MM.1S (cell line): ENCODE results near the gene LIME1.

Source experiments
- DNase-seq: peaks from one replicate; pipeline ENCODE4 v3.0.0-alpha.2; 2015
- H2AFZ ChIP-seq: fragments of 300-600 bp; sonication (generic); 2 replicates; pipeline ENCODE4 v1.6.0; 2016; ENCODE audit warnings: antibody characterized with exemption, low read length
- H3F3A ChIP-seq: fragments of 300-600 bp; sonication (generic); 2 replicates; pipeline ENCODE4 v1.6.1; 2016; ENCODE audit warnings: mild to moderate bottlenecking, antibody characterized with exemption, low read length, moderate library complexity, mixed read lengths; ENCODE audit not compliant: insufficient read depth
- H3K27ac ChIP-seq: fragments of 300-600 bp; sonication (generic); 2 replicates; pipeline ENCODE4 v1.5.1; 2016; ENCODE audit warnings: mild to moderate bottlenecking, low read length
- H3K27me3 ChIP-seq: fragments of 300-600 bp; sonication (generic); replicated peaks from 2 replicates; pipeline ENCODE4 v1.6.0; 2016; ENCODE audit warnings: low read length; ENCODE audit not compliant: insufficient read depth
- H3K36me3 ChIP-seq: fragments of 300-600 bp; sonication (generic); replicated peaks from 2 replicates; pipeline ENCODE4 v1.6.1; 2016; ENCODE audit warnings: mild to moderate bottlenecking, low read length, mixed read lengths; ENCODE audit not compliant: insufficient read depth
- H3K4me1 ChIP-seq: fragments of 300-600 bp; sonication (generic); 2 replicates; pipeline ENCODE4 v1.6.1; 2016; ENCODE audit warnings: low read length, mixed read lengths
- H3K4me2 ChIP-seq: fragments of 300-600 bp; sonication (generic); 2 replicates; pipeline ENCODE4 v1.6.0; 2016; ENCODE audit warnings: low read depth, low read length
- H3K4me3 ChIP-seq: fragments of 300-600 bp; sonication (generic); 2 replicates; pipeline ENCODE4 v1.5.1; 2016; ENCODE audit warnings: low read length, mixed read lengths
- H3K79me2 ChIP-seq: fragments of 300-600 bp; sonication (generic); 2 replicates; pipeline ENCODE4 v1.6.1; 2016; ENCODE audit warnings: mixed run types, low read length, mixed read lengths
- H3K9ac ChIP-seq: fragments of 300-600 bp; sonication (generic); 2 replicates; pipeline ENCODE4 v1.6.1; 2016; ENCODE audit warnings: low read length, mixed read lengths
- H3K9me2 ChIP-seq: fragments of 300-600 bp; sonication (generic); replicated peaks from 2 replicates; pipeline ENCODE4 v1.6.1; 2016; ENCODE audit warnings: mild to moderate bottlenecking, low read length, mixed read lengths; ENCODE audit not compliant: insufficient read depth
- H3K9me3 ChIP-seq: fragments of 300-600 bp; sonication (generic); replicated peaks from 2 replicates; pipeline ENCODE4 v1.6.1; 2016; ENCODE audit warnings: mild to moderate bottlenecking, low read length, mixed read lengths; ENCODE audit not compliant: insufficient read depth
- H4K20me1 ChIP-seq: fragments of 300-600 bp; sonication (generic); 2 replicates; pipeline ENCODE4 v1.6.1; 2016; ENCODE audit warnings: mild to moderate bottlenecking, low read length, moderate library complexity, mixed read lengths; ENCODE audit not compliant: insufficient read depth
- EZH2 ChIP-seq: fragments of 300-600 bp; sonication (generic); optimal IDR thresholded peaks from 2 replicates; pipeline ENCODE3; 2017; ENCODE audit warnings: low read depth, mild to moderate bottlenecking, antibody characterized with exemption, low read length, mixed read lengths
- EZH2phosphoT487 ChIP-seq: fragments of 300-600 bp; sonication (generic); IDR thresholded peaks from 2 replicates; pipeline ENCODE4 v1.6.1; 2018; ENCODE audit warnings: antibody characterized with exemption, low read length
- TF ChIP-seq, protein P1 (sequence below): fragments of 300-600 bp; sonication (generic); IDR thresholded peaks from 2 replicates; pipeline ENCODE4 v1.5.1; 2016; ENCODE audit warnings: antibody characterized with exemption, low read length, mixed read lengths

The LIME1 gene

GRCh38 chr20:63689046-63690002 is 47.1 kb upstream of the LIME1 start:
- TF ChIP-seq, protein P1, sequence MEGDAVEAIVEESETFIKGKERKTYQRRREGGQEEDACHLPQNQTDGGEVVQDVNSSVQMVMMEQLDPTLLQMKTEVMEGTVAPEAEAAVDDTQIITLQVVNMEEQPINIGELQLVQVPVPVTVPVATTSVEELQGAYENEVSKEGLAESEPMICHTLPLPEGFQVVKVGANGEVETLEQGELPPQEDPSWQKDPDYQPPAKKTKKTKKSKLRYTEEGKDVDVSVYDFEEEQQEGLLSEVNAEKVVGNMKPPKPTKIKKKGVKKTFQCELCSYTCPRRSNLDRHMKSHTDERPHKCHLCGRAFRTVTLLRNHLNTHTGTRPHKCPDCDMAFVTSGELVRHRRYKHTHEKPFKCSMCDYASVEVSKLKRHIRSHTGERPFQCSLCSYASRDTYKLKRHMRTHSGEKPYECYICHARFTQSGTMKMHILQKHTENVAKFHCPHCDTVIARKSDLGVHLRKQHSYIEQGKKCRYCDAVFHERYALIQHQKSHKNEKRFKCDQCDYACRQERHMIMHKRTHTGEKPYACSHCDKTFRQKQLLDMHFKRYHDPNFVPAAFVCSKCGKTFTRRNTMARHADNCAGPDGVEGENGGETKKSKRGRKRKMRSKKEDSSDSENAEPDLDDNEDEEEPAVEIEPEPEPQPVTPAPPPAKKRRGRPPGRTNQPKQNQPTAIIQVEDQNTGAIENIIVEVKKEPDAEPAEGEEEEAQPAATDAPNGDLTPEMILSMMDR = no peak
- TF ChIP-seq EZH2phosphoT487 (no peak), EZH2 (no peak)
- Histone ChIP-seq H3K4me3 (no peak overlapping the region), H3K79me2 (no peaks in the 10 kb centered on the region), H3K9me2 (no peaks in the 10 kb centered on the region), H3K9ac (no peak overlapping the region), H4K20me1 (no peaks in the 10 kb centered on the region), H2AFZ (no peak overlapping the region), H3K27ac (no peak overlapping the region), H3K9me3 (no peaks in the 10 kb centered on the region), H3K27me3 (no peaks in the 10 kb centered on the region), H3K4me2 (no peak overlapping the region), H3K4me1 (no peaks in the 10 kb centered on the region), H3F3A (no peaks in the 10 kb centered on the region), H3K36me3 (no peaks in the 10 kb centered on the region)
- DNase-seq = no peak

GRCh38 chr20:63690003-63690897 is 46.2 kb upstream of the LIME1 start:
- Histone ChIP-seq H3K9me3 (no peaks in the 10 kb centered on the region), H3K4me3 (no peak overlapping the region), H3K79me2 (no peaks in the 10 kb centered on the region), H3K9me2 (no peaks in the 10 kb centered on the region), H3F3A (no peaks in the 10 kb centered on the region), H3K27ac (no peak overlapping the region), H4K20me1 (no peaks in the 10 kb centered on the region), H3K27me3 (no peaks in the 10 kb centered on the region), H3K9ac (no peak overlapping the region), H3K4me2 (no peak overlapping the region), H3K4me1 (no peaks in the 10 kb centered on the region), H3K36me3 (no peaks in the 10 kb centered on the region), H2AFZ (no peak overlapping the region)
- DNase-seq = no peak
- TF ChIP-seq, protein P1 = no peak
- TF ChIP-seq EZH2phosphoT487 (no peak), EZH2 (no peak)

DNA sequence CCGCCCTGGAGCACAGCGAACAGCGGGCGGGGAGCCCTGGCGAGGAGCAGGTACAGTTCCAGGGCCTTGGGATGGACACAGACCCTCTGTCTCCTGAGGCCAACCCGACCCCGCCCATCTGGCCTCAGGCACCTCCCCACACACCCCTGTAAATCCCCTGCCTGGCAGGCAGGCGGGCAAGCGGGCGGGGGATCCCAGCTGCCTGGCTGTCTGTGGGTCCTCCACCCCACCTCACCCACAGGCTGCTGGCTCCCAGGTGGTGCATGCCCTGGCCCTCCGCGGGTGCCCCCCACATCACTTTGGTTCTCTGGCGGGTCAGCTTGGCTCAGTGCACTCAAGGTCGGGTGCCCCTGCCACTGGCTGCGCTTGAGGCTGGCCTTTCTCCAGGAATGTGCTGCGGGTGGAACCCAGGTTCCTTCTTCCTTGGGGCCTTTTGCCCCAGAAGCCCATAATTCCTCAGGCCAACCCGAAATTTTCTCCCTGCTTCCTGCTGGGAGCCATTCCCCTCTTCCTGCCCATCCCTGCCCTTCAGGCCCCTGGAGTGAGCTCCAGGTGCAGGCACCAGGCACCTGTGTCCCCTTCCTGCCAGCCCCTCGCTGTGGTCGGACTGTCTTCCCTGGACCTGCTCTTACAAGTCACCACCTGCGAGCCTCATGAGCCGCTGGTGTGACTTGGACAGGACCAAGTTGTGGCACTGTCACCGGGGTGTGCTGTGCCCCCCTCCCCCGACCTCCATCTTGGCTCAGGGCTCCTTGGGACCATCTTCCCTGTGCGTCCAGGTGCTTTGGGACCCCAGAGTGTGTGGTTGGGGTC is 45.4 kb upstream of the LIME1 start:
- DNase-seq = no peak
- Histone ChIP-seq H3K9me2 (no peaks in the 10 kb centered on the region), H3K4me3 (no peak overlapping the region), H3F3A (no peaks in the 10 kb centered on the region), H3K9me3 (no peaks in the 10 kb centered on the region), H3K36me3 (no peaks in the 10 kb centered on the region), H4K20me1 (no peaks in the 10 kb centered on the region), H3K4me2 (no peak overlapping the region), H3K79me2 (no peaks in the 10 kb centered on the region), H3K27ac (no peak overlapping the region), H3K27me3 (no peaks in the 10 kb centered on the region), H2AFZ (no peak overlapping the region), H3K4me1 (no peaks in the 10 kb centered on the region), H3K9ac (no peak overlapping the region)
- TF ChIP-seq EZH2phosphoT487 (no peak), EZH2 (no peak)
- TF ChIP-seq, protein P1 = no peak
